ENCODE measurements around the gene NDUFB8.

NDUFB8 gene

GRCh38 chr10:100524206-100524605, 5.5 kb downstream of the NDUFB8 start:
- no peaks in the 10 kb centered on the region for H4K20me1 ChIP-seq (ENCODE audit: insufficient read depth, low read length)
- no peak overlapping the region for H3K27ac ChIP-seq (ENCODE audit: low read depth, low read length, poor library complexity, severe bottlenecking)
- no peak overlapping the region for H3K9ac ChIP-seq (ENCODE audit: low read length)
- TF ChIP-seq EZH2 (IDR thresholded peaks at IDR 0.05; ENCODE audit: borderline replicate concordance, low read length): no peak
- no peak for TF ChIP-seq CTCF (IDR thresholded peaks at IDR 0.05; ENCODE audit: low read length)
- no peak overlapping the region for H3K4me3 ChIP-seq (ENCODE audit: low read depth, low read length, poor library complexity, severe bottlenecking)
- H3K4me2 ChIP-seq (ENCODE audit: low read length): no peak overlapping the region
- H3K9me2 ChIP-seq (ENCODE audit: low read depth, low read length): no peaks in the 10 kb centered on the region
- H3K9me3 ChIP-seq (ENCODE audit: low read length): no peaks in the 10 kb centered on the region
- no peaks in the 10 kb centered on the region for H3F3A ChIP-seq (ENCODE audit: insufficient read depth, low read length)
- H2AFZ ChIP-seq (ENCODE audit: low read length): no peak overlapping the region
- peaks cover 37% of the 10 kb centered on the region for H3K36me3 ChIP-seq (ENCODE audit: insufficient read depth, low read length)
- no peaks in the 10 kb centered on the region for H3K27me3 ChIP-seq (ENCODE audit: insufficient read depth, low read length)
- peaks cover 14% of the 10 kb centered on the region; the same call in 1 of the 2 replicates for H3K79me2 ChIP-seq (ENCODE audit: insufficient read depth, low read length)
- H3K4me1 ChIP-seq (ENCODE audit: insufficient read depth, low read length, severe bottlenecking): peaks cover 10% of the 10 kb centered on the region

GRCh38 chr10:100522945-100523344, 6.7 kb downstream of the NDUFB8 start:
- TF ChIP-seq CTCF (IDR thresholded peaks at IDR 0.05; ENCODE audit: low read length) (no peak), EZH2 (IDR thresholded peaks at IDR 0.05; ENCODE audit: borderline replicate concordance, low read length) (no peak)
- no peaks in the 10 kb centered on the region for H4K20me1 ChIP-seq (ENCODE audit: insufficient read depth, low read length)
- no peaks in the 10 kb centered on the region for H3K27me3 ChIP-seq (ENCODE audit: insufficient read depth, low read length)
- no peak overlapping the region for H3K27ac ChIP-seq (ENCODE audit: low read depth, low read length, poor library complexity, severe bottlenecking)
- no peak overlapping the region for H3K4me3 ChIP-seq (ENCODE audit: low read depth, low read length, poor library complexity, severe bottlenecking)
- H3K4me1 ChIP-seq (ENCODE audit: insufficient read depth, low read length, severe bottlenecking): peaks cover under 1% of the 10 kb centered on the region
- H3K9me2 ChIP-seq (ENCODE audit: low read depth, low read length): no peaks in the 10 kb centered on the region
- no peak overlapping the region for H3K9ac ChIP-seq (ENCODE audit: low read length)
- no peaks in the 10 kb centered on the region for H3F3A ChIP-seq (ENCODE audit: insufficient read depth, low read length)
- H2AFZ ChIP-seq (ENCODE audit: low read length): no peak overlapping the region
- no peak overlapping the region for H3K4me2 ChIP-seq (ENCODE audit: low read length)
- H3K36me3 ChIP-seq (ENCODE audit: insufficient read depth, low read length): peaks cover 37% of the 10 kb centered on the region
- 0 out of 2 replicates have a peak, but pooled peaks cover 1% of the 10 kb centered on the region for H3K79me2 ChIP-seq (ENCODE audit: insufficient read depth, low read length)
- no peaks in the 10 kb centered on the region for H3K9me3 ChIP-seq (ENCODE audit: low read length)

GRCh38 chr10:100522107-100522801, 7.4 kb downstream of the NDUFB8 start:
- Histone ChIP-seq H3K4me1 (ENCODE audit: insufficient read depth, low read length, severe bottlenecking) (no peaks in the 10 kb centered on the region), H3K27me3 (ENCODE audit: insufficient read depth, low read length) (no peaks in the 10 kb centered on the region), H3K9me2 (ENCODE audit: low read depth, low read length) (no peaks in the 10 kb centered on the region), H3K9me3 (ENCODE audit: low read length) (no peaks in the 10 kb centered on the region), H3K4me3 (ENCODE audit: low read depth, low read length, poor library complexity, severe bottlenecking) (no peak overlapping the region), H3K4me2 (ENCODE audit: low read length) (no peak overlapping the region), H3K36me3 (ENCODE audit: insufficient read depth, low read length) (peaks cover 37% of the 10 kb centered on the region), H3F3A (ENCODE audit: insufficient read depth, low read length) (no peaks in the 10 kb centered on the region), H4K20me1 (ENCODE audit: insufficient read depth, low read length) (no peaks in the 10 kb centered on the region), H3K27ac (ENCODE audit: low read depth, low read length, poor library complexity, severe bottlenecking) (no peak overlapping the region), H3K9ac (ENCODE audit: low read length) (no peak overlapping the region), H2AFZ (ENCODE audit: low read length) (no peak overlapping the region), H3K79me2 (ENCODE audit: insufficient read depth, low read length) (no peaks in the 10 kb centered on the region)
- TF ChIP-seq CTCF (IDR thresholded peaks at IDR 0.05; ENCODE audit: low read length): no peak

All from OCI-LY1 (cell line).